GM12875 (cell line): ENCODE results near the gene NRCAM.

ENCODE experiments used
- H3K4me3 ChIP-seq: one replicate; pipeline ENCODE4 v1.5.1; 2011; ENCODE audit warnings: low read depth, low read length, control low read depth
- CTCF ChIP-seq: IDR thresholded peaks from 2 replicates; pipeline ENCODE4 v1.5.1; 2011; ENCODE audit warnings: low read depth, mild to moderate bottlenecking, control low read depth, inconsistent platforms, low read length, moderate library complexity, borderline replicate concordance; ENCODE audit not compliant: insufficient read depth

NRCAM gene

DNA sequence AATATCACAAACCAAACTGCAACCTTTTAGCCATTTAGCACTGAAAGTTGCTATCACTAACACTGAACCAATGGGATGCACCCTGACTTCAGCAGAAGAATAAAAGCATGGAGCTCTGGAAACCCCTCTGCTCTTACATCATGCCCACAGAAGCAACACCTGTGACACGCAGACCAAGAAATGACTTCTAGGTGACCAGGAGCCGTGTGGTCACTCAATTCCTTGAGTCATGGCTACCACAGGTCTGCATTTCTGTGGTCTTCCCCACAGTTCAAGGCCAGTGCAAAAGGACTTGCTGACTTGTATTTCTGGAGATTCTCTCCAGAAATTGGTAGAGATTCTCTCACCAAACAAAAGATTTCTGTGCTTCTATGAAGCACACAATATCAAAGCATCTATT, 38.3 kb downstream of the NRCAM start:
- TF ChIP-seq CTCF: no peak

DNA sequence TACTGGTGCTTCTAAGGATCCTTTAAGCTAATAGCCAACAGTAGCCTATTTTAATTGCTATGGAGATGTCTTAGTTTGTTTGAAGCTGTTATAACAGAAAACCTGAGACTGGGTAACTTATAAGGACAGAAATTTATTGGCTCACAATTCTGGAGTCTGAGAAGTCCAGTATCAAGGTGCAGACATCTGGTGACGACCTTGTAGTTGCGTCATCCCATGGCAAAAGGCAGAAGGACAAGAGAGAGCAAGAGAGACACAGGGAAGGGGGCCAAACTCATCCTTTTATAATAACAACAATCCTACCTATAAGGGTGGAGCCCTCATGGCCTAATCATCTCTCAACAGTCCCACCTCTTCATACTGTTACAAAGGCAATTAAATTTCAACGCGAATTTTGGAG, 39.1 kb downstream of the NRCAM start:
- no peak for TF ChIP-seq CTCF

More for the DNA sequence above, 38.3 kb downstream of the NRCAM start:
- H3K4me3 ChIP-seq: no peak overlapping the region

GRCh38 chr7:108415821-108416536, 40.3 kb downstream of the NRCAM start:
- TF ChIP-seq CTCF: no peak
- no peak overlapping the region for H3K4me3 ChIP-seq

More for the DNA sequence above, 39.1 kb downstream of the NRCAM start:
- H3K4me3 ChIP-seq: no peak overlapping the region

GRCh38 chr7:108415084-108415483, 41.2 kb downstream of the NRCAM start:
- no peak for TF ChIP-seq CTCF
- H3K4me3 ChIP-seq: no peak overlapping the region

- no peak for TF ChIP-seq CTCF
- H3K4me3 ChIP-seq: no peak overlapping the region
Observed at GRCh38 chr7:108413782-108414492, 42.3 kb downstream of the NRCAM start.

- no peak overlapping the region for H3K4me3 ChIP-seq
- no peak for TF ChIP-seq CTCF
Observed at GRCh38 chr7:108413337-108413736, 42.9 kb downstream of the NRCAM start.

DNA sequence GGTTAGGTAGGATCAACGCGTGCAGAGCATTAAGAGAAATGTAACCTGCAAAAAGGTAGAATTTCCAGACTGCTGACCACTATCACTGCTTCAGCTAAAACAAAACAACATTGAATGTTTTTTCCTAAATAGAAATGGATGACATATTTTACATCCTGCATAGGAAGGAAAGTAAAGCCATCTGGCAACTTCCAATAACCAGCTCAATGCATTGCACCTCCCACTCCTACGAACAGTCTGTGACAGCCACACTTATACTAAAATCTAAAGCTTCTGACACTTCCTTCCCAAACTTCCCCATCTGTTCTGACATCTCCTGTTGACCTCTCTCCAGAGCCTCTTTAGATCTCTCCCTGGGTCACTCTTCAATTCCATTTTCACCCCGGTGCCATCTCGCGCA, 47.1 kb downstream of the NRCAM start:
- no peak overlapping the region for H3K4me3 ChIP-seq
- TF ChIP-seq CTCF: no peak
